H1 (cell line): ENCODE data around the gene GNGT2. TPM values are rescaled to one million over a fixed set of nuclear protein-coding genes. Genes with fewer than 3 reads are reported as not detected.

ENCODE experiments used
- CTCF ChIA-PET: fragments of 300-600 bp; sonication (Branson Sonifier 250); formaldehyde crosslinking; loops from one replicate; lab custom pipeline; 2021; ENCODE audit not compliant: partially characterized antibody; lab: Charles Lee
- POLR2A ChIA-PET: fragments of 300-600 bp; sonication (Branson Sonifier 250); formaldehyde crosslinking; loops from one replicate; lab custom pipeline; 2021; ENCODE audit warnings: inconsistent platforms; ENCODE audit not compliant: partially characterized antibody; lab: Charles Lee
- DNase-seq, 2 experiments: peaks; one replicate each; pipeline versions ENCODE4 v3.0.0 to v3.0.0-alpha.2; 2010 to 2022; ENCODE audit warnings: low spot score in 2 of 2, low read depth in 1 of 2, mixed read lengths in 1 of 2
- FAIRE-seq: peaks from 2 replicates; lab custom pipeline; 2011; peaks lifted over from hg19 to GRCh38; lab: Jason Lieb, UNC
- H2AFZ ChIP-seq: 2 replicates; pipeline ENCODE4 v1.8.1; 2012; ENCODE audit warnings: low read length, inconsistent platforms
- H2AK5ac ChIP-seq: 2 replicates; pipeline ENCODE4 v1.6.1; 2013; ENCODE audit warnings: low read depth, low read length
- H2BK120ac ChIP-seq: replicated peaks from 2 replicates; pipeline ENCODE3; 2013; ENCODE audit warnings: low read depth, low read length, inconsistent platforms
- H2BK12ac ChIP-seq: 2 replicates; pipeline ENCODE4 v1.6.1; 2013; ENCODE audit warnings: low read depth, low read length
- H2BK15ac ChIP-seq: 2 replicates; pipeline ENCODE4 v1.6.1; 2013; ENCODE audit warnings: low read length
- H2BK20ac ChIP-seq: 2 replicates; pipeline ENCODE4 v1.6.1; 2013; ENCODE audit warnings: low read length
- H2BK5ac ChIP-seq: 2 replicates; pipeline ENCODE4 v1.6.1; 2013; ENCODE audit warnings: low read depth, low read length
- H3K14ac ChIP-seq: 2 replicates; pipeline ENCODE4 v1.6.1; 2013; ENCODE audit warnings: inconsistent platforms; ENCODE audit not compliant: insufficient read length
- H3K18ac ChIP-seq: 2 replicates; pipeline ENCODE4 v1.6.1; 2013; ENCODE audit warnings: low read length; ENCODE audit errors: extremely low read depth
- H3K23ac ChIP-seq: 2 replicates; pipeline ENCODE4 v1.6.1; 2013; ENCODE audit warnings: inconsistent platforms; ENCODE audit not compliant: insufficient read length
- H3K23me2 ChIP-seq: 2 replicates; pipeline ENCODE4 v1.6.1; 2013; ENCODE audit warnings: low read depth, low read length
- H3K27ac ChIP-seq: 2 replicates; pipeline ENCODE4 v1.6.1; 2011; ENCODE audit warnings: low read depth, low read length, inconsistent platforms
- H3K27me3 ChIP-seq, 4 experiments: replicated peaks in 1 of 4; 1 replicate in 1 of 4; 2 replicates in 3 of 4; pipeline versions ENCODE4 v1.6.1 to v1.8.1; 2011 to 2013; ENCODE audit warnings: low read length in 3 of 4, mild to moderate bottlenecking in 3 of 4, inconsistent platforms in 2 of 4, mixed read lengths in 2 of 4, moderate library complexity in 1 of 4; ENCODE audit not compliant: control insufficient read depth in 3 of 4, insufficient read depth in 3 of 4; ENCODE audit errors: extremely low read depth in 1 of 4
- H3K36me3 ChIP-seq, 4 experiments: 2 replicates each; pipeline versions ENCODE4 v1.6.1 to v1.8.1; 2011 to 2013; ENCODE audit warnings: mild to moderate bottlenecking in 4 of 4, low read length in 3 of 4, moderate library complexity in 2 of 4, control low read depth in 1 of 4, inconsistent platforms in 1 of 4; ENCODE audit not compliant: insufficient read depth in 4 of 4, control insufficient read depth in 2 of 4
- H3K4ac ChIP-seq: replicated peaks from 2 replicates; pipeline ENCODE3; 2013; ENCODE audit warnings: low read length, low read depth, mixed read lengths, inconsistent platforms; ENCODE audit not compliant: insufficient read length
- H3K4me1 ChIP-seq, 4 experiments: replicated peaks in 1 of 4; 1 replicate in 1 of 4; 2 replicates in 3 of 4; pipeline versions ENCODE4 v1.6.1 to v1.8.1; 2011 to 2013; ENCODE audit warnings: low read length in 3 of 4, inconsistent platforms in 2 of 4, mixed read lengths in 1 of 4; ENCODE audit not compliant: insufficient read depth in 4 of 4, control insufficient read depth in 3 of 4
- H3K4me2 ChIP-seq, 2 experiments: 2 replicates each; pipeline versions ENCODE4 v1.6.1 to v1.8.1; 2011 to 2013; ENCODE audit warnings: low read depth in 2 of 2, low read length in 2 of 2, control low read depth in 1 of 2, inconsistent platforms in 1 of 2, mild to moderate bottlenecking in 1 of 2; ENCODE audit not compliant: insufficient read depth in 1 of 2
- H3K4me3 ChIP-seq, 4 experiments: fragments of 200-600, 300-600 bp in 1 of 4; sonication (generic), shearing (Covaris generic), sonication (Bioruptor Twin) in 1 of 4; 2 replicates each; pipeline versions ENCODE4 v1.5.1 to v1.8.1; 2011 to 2016; ENCODE audit warnings: low read length in 4 of 4, low read depth in 3 of 4, control low read depth in 2 of 4, inconsistent platforms in 2 of 4, mild to moderate bottlenecking in 2 of 4, mixed read lengths in 1 of 4, moderate library complexity in 1 of 4; ENCODE audit not compliant: insufficient read depth in 2 of 4; ENCODE audit errors: extremely low read depth in 1 of 4
- H3K56ac ChIP-seq: replicated peaks from 2 replicates; pipeline ENCODE3; 2013; ENCODE audit warnings: low read depth, mild to moderate bottlenecking, mixed read lengths, low read length, inconsistent platforms; ENCODE audit not compliant: insufficient read length
- H3K79me1 ChIP-seq: 2 replicates; pipeline ENCODE4 v1.6.1; 2013; ENCODE audit warnings: low read depth, low read length, control low read depth
- H3K79me2 ChIP-seq, 2 experiments: 2 replicates each; pipeline versions ENCODE4 v1.6.1 to v1.8.1; 2012 to 2013; ENCODE audit warnings: low read length in 2 of 2, mild to moderate bottlenecking in 2 of 2, inconsistent platforms in 1 of 2; ENCODE audit not compliant: insufficient read depth in 2 of 2, control insufficient read depth in 1 of 2
- H3K9ac ChIP-seq, 4 experiments: replicated peaks in 1 of 4; 1 replicate in 1 of 4; 2 replicates in 3 of 4; pipeline versions ENCODE4 v1.6.1 to v1.8.1; 2011 to 2013; ENCODE audit warnings: low read depth in 3 of 4, low read length in 3 of 4, control low read depth in 2 of 4, mild to moderate bottlenecking in 2 of 4, moderate library complexity in 2 of 4, inconsistent platforms in 1 of 4; ENCODE audit errors: extremely low read depth in 1 of 4
- H3K9me3 ChIP-seq, 2 experiments: 2 replicates each; pipeline versions ENCODE4 v1.6.1 to v1.8.1; 2012 to 2013; ENCODE audit warnings: mild to moderate bottlenecking in 2 of 2, moderate library complexity in 2 of 2, control low read depth in 1 of 2, inconsistent platforms in 1 of 2, low read depth in 1 of 2, low read length in 1 of 2, mixed read lengths in 1 of 2; ENCODE audit not compliant: insufficient read depth in 2 of 2
- H4K20me1 ChIP-seq, 2 experiments: replicated peaks in 1 of 2; 2 replicates each; pipeline versions ENCODE3 to v1.8.1; 2011 to 2013; ENCODE audit warnings: inconsistent platforms in 2 of 2, low read length in 2 of 2, mild to moderate bottlenecking in 1 of 2; ENCODE audit not compliant: insufficient read depth in 2 of 2, control insufficient read depth in 1 of 2
- H4K5ac ChIP-seq: 2 replicates; pipeline ENCODE4 v1.6.1; 2013; ENCODE audit warnings: low read length, low read depth, mixed read lengths, inconsistent platforms; ENCODE audit not compliant: insufficient read length
- H4K8ac ChIP-seq: 2 replicates; pipeline ENCODE4 v1.8.0; 2013; ENCODE audit warnings: mild to moderate bottlenecking, moderate library complexity, low read length, inconsistent platforms; ENCODE audit not compliant: insufficient read depth; ENCODE audit errors: extremely low read depth
- H4K91ac ChIP-seq: replicated peaks from 2 replicates; pipeline ENCODE3; 2013; ENCODE audit warnings: low read length, mixed read lengths, inconsistent platforms; ENCODE audit not compliant: insufficient read length
- CEBPB ChIP-seq: IDR thresholded peaks from 2 replicates; pipeline ENCODE4 v1.6.1; 2012; ENCODE audit warnings: low read depth, low read length
- CTBP2 ChIP-seq: IDR thresholded peaks from 2 replicates; pipeline ENCODE4 v1.7.0; 2011; ENCODE audit warnings: borderline replicate concordance, mild to moderate bottlenecking, moderate library complexity, mixed read lengths, low read length; ENCODE audit not compliant: insufficient read depth, insufficient read length
- FOSL1 ChIP-seq: IDR thresholded peaks from 2 replicates; pipeline ENCODE4 v1.6.1; 2011; ENCODE audit warnings: mild to moderate bottlenecking, low read depth, low read length, moderate library complexity; ENCODE audit not compliant: insufficient read depth
- HDAC2 ChIP-seq, 2 experiments: fragments of 300-600 bp in 1 of 2; sonication (generic) in 1 of 2; IDR thresholded peaks; 2 replicates each; pipeline ENCODE4 v1.6.1; 2011 to 2012; ENCODE audit warnings: low read depth in 2 of 2, low read length in 2 of 2, mild to moderate bottlenecking in 2 of 2, moderate library complexity in 2 of 2, borderline replicate concordance in 1 of 2, inconsistent platforms in 1 of 2
- KDM5A ChIP-seq: fragments of 200-600 bp; IDR thresholded peaks from 2 replicates; pipeline ENCODE4 v1.7.1; 2012; ENCODE audit warnings: mild to moderate bottlenecking, low read length, inconsistent platforms, mixed read lengths
- MAFK ChIP-seq: IDR thresholded peaks from 2 replicates; pipeline ENCODE4 v1.6.1; 2012; ENCODE audit warnings: low read depth, mild to moderate bottlenecking, improper control_type of control experiment, low read length
- POLR2AphosphoS5 ChIP-seq: IDR thresholded peaks from 2 replicates; pipeline ENCODE4 v1.6.1; 2011; ENCODE audit warnings: low read depth, low read length
- RBBP5 ChIP-seq: IDR thresholded peaks from 2 replicates; pipeline ENCODE4 v1.7.1; 2012; ENCODE audit warnings: low read depth, mild to moderate bottlenecking, inconsistent platforms, low read length, moderate library complexity, borderline replicate concordance
- SIN3A ChIP-seq, 2 experiments: IDR thresholded peaks in 1 of 2; conservative IDR thresholded peaks in 1 of 2; 2 replicates each; pipeline ENCODE4 v1.6.1; 2011 to 2012; ENCODE audit warnings: low read length in 2 of 2, improper control_type of control experiment in 1 of 2, low read depth in 1 of 2, mild to moderate bottlenecking in 1 of 2
- SIX5 ChIP-seq: IDR thresholded peaks from 2 replicates; pipeline ENCODE4 v1.6.1; 2011; ENCODE audit warnings: mild to moderate bottlenecking, low read depth, low read length
- SP2 ChIP-seq: IDR thresholded peaks from 2 replicates; pipeline ENCODE4 v1.6.1; 2012; ENCODE audit warnings: mild to moderate bottlenecking, low read length, inconsistent platforms
- YY1 ChIP-seq: IDR thresholded peaks from 2 replicates; pipeline ENCODE4 v1.6.1; 2011; ENCODE audit warnings: low read depth, mild to moderate bottlenecking, low read length
- ZNF274 ChIP-seq: IDR thresholded peaks from 2 replicates; pipeline ENCODE4 v1.7.0; 2012; ENCODE audit warnings: low read length, borderline replicate concordance; ENCODE audit errors: extremely low read depth
- WGBS, 2 experiments: shearing (Covaris generic) in 1 of 2; methylation state at CpG; one replicate each; pipeline versions ENCODE4 v1.1.6 to v1.1.7; 2013 to 2015; ENCODE audit warnings: low lambda C conversion rate in 2 of 2, mixed read lengths in 2 of 2, inconsistent platforms in 1 of 2, low coverage in 1 of 2, missing lambda C conversion rate in 1 of 2; ENCODE audit not compliant: insufficient replicate concordance in 2 of 2, insufficient coverage in 1 of 2, insufficient read length in 1 of 2; ENCODE audit errors: extremely low coverage in 1 of 2, missing lambda C conversion rate in 1 of 2; 5-methylcytosine and 5-hydroxymethylcytosine counted together
- polyA plus RNA-seq, 7 experiments: library from polyadenylated mRNA; depleted of rRNA in 3 of 7; stranded (reverse) in 5 of 7; unstranded in 2 of 7; fragments of >200 nt in 5 of 7; fragments of 200-250 nt in 2 of 7; gene quantifications; 1 replicate in 5 of 7; 2 replicates in 1 of 7; 4 replicates in 1 of 7; pipeline versions ENCODE4 v1.2.1 to v1.2.3, GENCODE V29; 2011 to 2013; ENCODE audit warnings: missing spikeins in 2 of 7, mixed read lengths in 2 of 7
- total RNA-seq: library from RNA; stranded (reverse); fragmentation: NEBNext Ultra II Directional; extraction: Animal tissue kit (Norgen Biotek cat#: 25700); gene quantifications from 2 replicates; pipeline ENCODE4 v1.2.1, GENCODE V29; 2021
- TF ChIP-seq, protein P1 (sequence below): IDR thresholded peaks from 2 replicates; pipeline ENCODE4 v1.6.1; 2011; ENCODE audit warnings: low read depth, mild to moderate bottlenecking, low read length; ENCODE audit not compliant: insufficient read depth

Gene GNGT2
- total and polyA plus RNA-seq, 2 of the 8 experiments (the other 6 are each of a cell fraction or from before 2014, with no cell fraction given): 1.3 to 1.4 TPM

DNA sequence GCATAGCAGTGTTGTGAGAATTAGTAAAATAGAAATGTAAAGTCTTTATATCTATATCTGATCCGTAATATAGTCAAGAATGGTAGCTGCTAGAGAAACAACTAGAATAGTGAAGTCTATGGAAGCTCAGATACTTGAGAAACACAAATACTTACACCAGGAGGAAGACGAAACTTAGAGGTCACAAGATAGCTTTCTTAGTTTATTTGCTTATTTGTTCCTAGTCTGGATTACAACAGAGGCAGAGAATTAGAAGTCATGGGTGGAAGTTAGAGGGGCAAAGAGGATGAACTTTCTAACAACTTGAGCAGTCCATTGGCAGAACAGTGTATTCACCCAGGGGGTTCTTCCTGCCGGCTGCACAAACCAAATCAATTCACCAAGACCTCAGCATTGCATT, 13.9 kb downstream of the GNGT2 start:
- 87% methylated on average over 3 of the region's 3 CpGs; no CpG with 5 or more reads in 1 of the 2 experiments for WGBS, 2 experiments
- Histone ChIP-seq H2AK5ac (no peak overlapping the region), H3K4me1 (peaks cover 0 to 3% (median 1%) of the 10 kb centered on the region in 4 experiments; a peak in 1 of 7 replicates), H3K56ac (no peak overlapping the region), H2BK5ac (no peak overlapping the region), H4K5ac (no peak overlapping the region), H3K23ac (no peak overlapping the region), H2BK15ac (no peak overlapping the region), H3K23me2 (peaks cover 12% of the 10 kb centered on the region), H3K27me3 (no peaks in the 10 kb centered on the region; a peak in 1 of 7 replicates), H2BK20ac (no peak overlapping the region), H3K4ac (no peak overlapping the region), H2BK12ac (no peak overlapping the region), H4K91ac (no peak overlapping the region), H3K36me3 (no peaks in the 10 kb centered on the region), H4K20me1 (no peaks in the 10 kb centered on the region), H3K9ac (no peak overlapping the region), H3K79me2 (no peaks in the 10 kb centered on the region), H3K18ac (no peak overlapping the region), H3K27ac (no peak overlapping the region), H3K4me2 (no peak overlapping the region), H4K8ac (no peak overlapping the region), H3K79me1 (no peaks in the 10 kb centered on the region), H3K9me3 (no peaks in the 10 kb centered on the region), H3K14ac (no peak overlapping the region), H2BK120ac (no peak overlapping the region), H2AFZ (no peak overlapping the region), H3K4me3 (no peak overlapping the region)
- ChIA-PET POLR2A (interaction anchor here (0.6 to 3.3 kb wide), 2 partner anchors 12 to 567 kb away, joined by 3 to 9 read pairs; no protein-coding TSS in a partner anchor), CTCF (interaction anchor here (7.3 kb wide), 1 partner anchor 30 kb away, joined by 43 read pairs; no protein-coding TSS in a partner anchor)
- DNase-seq (no peak), FAIRE-seq (no peak)
- TF ChIP-seq CTBP2 (no peak), RBBP5 (no peak), HDAC2 (IDR thresholded peaks at IDR 0.05; ENCODE audit: borderline replicate concordance in 1 of 2, low read depth in 2 of 2, low read length in 2 of 2) (no peak), POLR2AphosphoS5 (no peak), KDM5A (no peak), YY1 (no peak), SIX5 (no peak), CEBPB (no peak), SP2 (no peak), SIN3A (conservative IDR thresholded peaks at IDR 0.05 in 1 of 2, IDR thresholded peaks at IDR 0.05 in 1 of 2; ENCODE audit: low read depth in 1 of 2, low read length in 2 of 2) (no peak), MAFK (no peak), FOSL1 (no peak), ZNF274 (no peak)
- TF ChIP-seq, protein P1, sequence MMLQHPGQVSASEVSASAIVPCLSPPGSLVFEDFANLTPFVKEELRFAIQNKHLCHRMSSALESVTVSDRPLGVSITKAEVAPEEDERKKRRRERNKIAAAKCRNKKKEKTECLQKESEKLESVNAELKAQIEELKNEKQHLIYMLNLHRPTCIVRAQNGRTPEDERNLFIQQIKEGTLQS: no peak
